Naive thymus-derived CD4-positive, alpha-beta T cell (primary cell): ENCODE data around the gene MYO1F. TPM values are rescaled to one million over a fixed set of nuclear protein-coding genes. Genes with fewer than 3 reads are reported as not detected.

ENCODE experiments used
- ATAC-seq: fragments of 150-1000 bp; cut with Tn5 transposase; 2 replicates; pipeline ENCODE4 v1.10.0; 2021; ENCODE audit warnings: mild to moderate bottlenecking, moderate library complexity
- CTCF ChIA-PET: fragments of 350-600 bp; sonication (Branson Sonifier 250); formaldehyde crosslinking; loops from one replicate; lab custom pipeline; 2021; ENCODE audit warnings: antibody characterized with exemption; lab: Charles Lee
- POLR2A ChIA-PET: fragments of 350-600 bp; sonication (Branson Sonifier 250); formaldehyde crosslinking; loops from one replicate; lab custom pipeline; 2021; ENCODE audit warnings: antibody characterized with exemption, inconsistent platforms; lab: Charles Lee
- DNase-seq, 9 donors: peaks; one replicate each; pipeline versions ENCODE4 v3.0.0 to v3.0.0-alpha.2; 2020 to 2022; ENCODE audit warnings: mixed read lengths in 1 of 9
- H3K27ac ChIP-seq: one replicate; pipeline ENCODE4 v1.7.0; 2013; ENCODE audit warnings: mild to moderate bottlenecking, low read depth, low read length, moderate library complexity
- H3K27me3 ChIP-seq, 2 donors: one replicate each; pipeline ENCODE4 v1.7.0; 2013; ENCODE audit warnings: low read length in 2 of 2, mild to moderate bottlenecking in 2 of 2, moderate library complexity in 2 of 2; ENCODE audit not compliant: control insufficient read depth in 2 of 2, insufficient read depth in 2 of 2
- H3K36me3 ChIP-seq, 3 experiments: 1 replicate in 2 of 3; 2 replicates in 1 of 3; pipeline ENCODE4 v1.7.0; 2013; ENCODE audit warnings: low read length in 3 of 3, mild to moderate bottlenecking in 3 of 3, moderate library complexity in 1 of 3; ENCODE audit not compliant: insufficient read depth in 3 of 3, control insufficient read depth in 2 of 3
- H3K4me1 ChIP-seq, 2 donors: one replicate each; pipeline ENCODE4 v1.7.0; 2013; ENCODE audit warnings: low read length in 2 of 2, mild to moderate bottlenecking in 2 of 2, moderate library complexity in 1 of 2; ENCODE audit not compliant: control insufficient read depth in 2 of 2, insufficient read depth in 2 of 2
- H3K4me3 ChIP-seq: 2 replicates; pipeline ENCODE4 v1.7.0; 2013; ENCODE audit warnings: mild to moderate bottlenecking, low read length
- H3K9me3 ChIP-seq, 3 experiments: 1 replicate in 2 of 3; 2 replicates in 1 of 3; pipeline ENCODE4 v1.7.0; 2013; ENCODE audit warnings: low read length in 3 of 3; ENCODE audit not compliant: control insufficient read depth in 2 of 3
- H3K27ac Mint-ChIP-seq, 9 donors: one replicate each; pipeline ENCODE4 v1.8.0; 2020 to 2022; ENCODE audit warnings: mixed read lengths in 9 of 9, mild to moderate bottlenecking in 8 of 9, moderate library complexity in 5 of 9, inconsistent platforms in 2 of 9
- H3K27me3 Mint-ChIP-seq, 5 donors: one replicate each; pipeline ENCODE4 v1.8.0; 2021 to 2022; ENCODE audit warnings: mixed read lengths in 5 of 5, mild to moderate bottlenecking in 1 of 5
- H3K36me3 Mint-ChIP-seq, 5 donors: one replicate each; pipeline ENCODE4 v1.8.0; 2020 to 2022; ENCODE audit warnings: mixed read lengths in 5 of 5, mild to moderate bottlenecking in 3 of 5, inconsistent platforms in 1 of 5
- H3K4me1 Mint-ChIP-seq, 7 donors: one replicate each; pipeline ENCODE4 v1.8.0; 2020 to 2022; ENCODE audit warnings: mixed read lengths in 7 of 7, mild to moderate bottlenecking in 3 of 7, inconsistent platforms in 1 of 7
- H3K4me3 Mint-ChIP-seq, 10 donors: one replicate each; pipeline ENCODE4 v1.8.0; 2020 to 2022; ENCODE audit warnings: mild to moderate bottlenecking in 10 of 10, mixed read lengths in 10 of 10, moderate library complexity in 6 of 10, inconsistent platforms in 2 of 10
- H3K9me3 Mint-ChIP-seq, 11 donors: one replicate each; pipeline ENCODE4 v1.8.0; 2020 to 2022; ENCODE audit warnings: mixed read lengths in 11 of 11, mild to moderate bottlenecking in 4 of 11, inconsistent platforms in 1 of 11, moderate library complexity in 1 of 11
- intact Hi-C, 2 donors: fragments of 100-400 bp; cut with micrococcal nuclease; formaldehyde crosslinking; loops; one replicate each; pipeline ENCODE4 v1.15.1; 2023
- polyA plus RNA-seq, 2 donors: library from polyadenylated mRNA; unstranded; fragments of 300-500 nt; fragmentation: Illumina TruSeq; gene quantifications; one replicate each; pipeline ENCODE4 v1.2.3, GENCODE V29; 2021
- total RNA-seq, 6 experiments: library from RNA in 5 of 6; stranded (reverse) in 5 of 6; gene quantifications; 1 replicate in 5 of 6; 2 replicates in 1 of 6; pipeline ENCODE4 v1.2.3 and lab custom pipeline; 2021 to 2026

Gene MYO1F
- total and polyA plus RNA-seq, 7 experiments from 2014 or later, result 0.83 to 472 (median 26.7) TPM

GRCh38 chr19:8530061-8530679 is 47.1 kb downstream of the MYO1F start:
- ChIA-PET CTCF (no interaction called here), POLR2A (interaction anchor here (0.6 to 1.0 kb wide), 2 partner anchors 11 to 12 kb away, joined by 3 read pairs; no protein-coding TSS in a partner anchor)
- Histone ChIP-seq H3K36me3 (peaks cover 0 to 39% (median 0%) of the 10 kb centered on the region in 3 experiments), H3K9me3 (no peaks in the 10 kb centered on the region), H3K4me3 (no peak overlapping the region), H3K27ac (no peak overlapping the region), H3K27me3 (no peaks in the 10 kb centered on the region), H3K4me1 (peaks cover 0 to 11% of the 10 kb centered on the region in 2 donors)
- no peaks in the 10 kb centered on the region for H3K27me3 Mint-ChIP-seq
- DNase-seq (no peak), ATAC-seq (no peak)
- peak overlapping the region in 2 of 9 donors; percentile 29 to 74 for H3K27ac Mint-ChIP-seq
- H3K4me3 Mint-ChIP-seq, result no peak overlapping the region
- intact Hi-C loops, result no loop called here
- H3K4me1 Mint-ChIP-seq, result peaks cover 9 to 27% (median 19%) of the 10 kb centered on the region in 7 donors
- H3K9me3 Mint-ChIP-seq, result no peaks in the 10 kb centered on the region
- H3K36me3 Mint-ChIP-seq, result peaks cover 0 to 47% (median 0%) of the 10 kb centered on the region in 5 donors

DNA sequence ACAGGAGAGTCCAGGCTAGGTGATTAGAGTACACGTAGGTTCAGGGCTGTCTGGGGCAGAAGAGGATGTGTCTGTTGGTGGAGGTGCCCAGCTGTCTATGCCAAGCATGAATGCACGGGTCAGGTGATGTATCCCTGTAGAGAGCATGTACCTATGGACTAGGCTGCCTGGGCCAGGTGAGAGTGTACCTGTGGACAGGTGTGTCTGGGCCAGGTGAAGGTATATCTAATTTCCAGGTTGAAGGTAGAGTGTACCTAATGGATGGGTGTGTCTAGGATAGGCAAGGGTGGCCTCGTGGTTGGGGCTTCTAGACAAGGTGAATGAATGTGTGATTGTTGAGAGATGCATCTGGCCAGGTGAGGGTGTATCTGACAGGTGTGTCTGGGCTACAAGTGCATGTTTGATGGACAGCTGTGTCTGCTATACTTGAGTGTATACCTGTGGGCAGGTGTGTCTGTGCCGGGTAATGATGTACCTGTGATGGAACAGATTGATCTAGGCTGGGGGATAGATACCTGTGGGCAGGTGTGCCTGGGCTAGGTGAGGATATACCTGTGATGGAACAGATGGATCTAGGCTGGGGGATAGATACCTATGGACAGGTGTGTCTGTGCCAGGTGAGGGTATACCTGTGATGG is 47.8 kb downstream of the MYO1F start:
- POLR2A ChIA-PET, result interaction anchor here (0.6 to 1.0 kb wide), 2 partner anchors 11 to 55 kb away, joined by 3 read pairs; no protein-coding TSS in a partner anchor
- peaks cover 9 to 29% (median 21%) of the 10 kb centered on the region in 7 donors for H3K4me1 Mint-ChIP-seq
- Histone ChIP-seq H3K27me3 (no peaks in the 10 kb centered on the region), H3K9me3 (no peaks in the 10 kb centered on the region), H3K27ac (no peak overlapping the region), H3K4me3 (no peak overlapping the region), H3K36me3 (peaks cover 0 to 42% (median 0%) of the 10 kb centered on the region in 3 experiments), H3K4me1 (peaks cover 0 to 11% of the 10 kb centered on the region in 2 donors)
- intact Hi-C loops, result no loop called here
- peak overlapping the region in 3 of 9 donors; percentile 29 to 74 (median 59) for H3K27ac Mint-ChIP-seq
- DNase-seq, result no peak
- CTCF ChIA-PET, result interaction anchor here (1.5 kb wide), 1 partner anchor 42 kb away, joined by 5 read pairs; no protein-coding TSS in a partner anchor
- H3K27me3 Mint-ChIP-seq, result no peaks in the 10 kb centered on the region
- peaks cover 0 to 49% (median 0%) of the 10 kb centered on the region in 5 donors for H3K36me3 Mint-ChIP-seq
- H3K9me3 Mint-ChIP-seq, result no peaks in the 10 kb centered on the region
- peak overlapping the region in 1 of 10 donors; percentile 6 for H3K4me3 Mint-ChIP-seq
- ATAC-seq, result no peak

DNA sequence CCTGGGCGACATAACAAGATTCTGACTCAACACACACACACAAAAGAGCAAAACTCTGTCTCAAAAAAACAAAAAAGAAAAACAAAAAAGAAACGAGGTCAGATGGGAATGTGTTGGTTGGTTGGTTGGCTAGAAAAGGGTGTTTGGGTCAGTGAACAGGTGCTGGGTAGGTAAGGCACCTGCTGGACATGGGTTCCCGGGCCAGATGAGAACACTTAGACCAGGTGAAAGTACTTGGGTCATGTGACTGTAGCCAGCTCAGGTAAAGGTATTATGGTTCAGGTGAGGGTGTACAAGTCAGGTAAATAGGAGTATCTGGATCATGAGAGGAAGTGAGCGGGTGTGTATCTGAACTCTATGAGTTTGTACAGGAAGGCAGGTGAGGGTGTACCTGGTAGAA is 48.7 kb downstream of the MYO1F start:
- DNase-seq (no peak), ATAC-seq (no peak)
- Mint-ChIP-seq H3K36me3 (peaks cover 0 to 48% (median 0%) of the 10 kb centered on the region in 5 donors), H3K4me1 (peaks cover 9 to 30% (median 21%) of the 10 kb centered on the region in 7 donors), H3K27ac (peak overlapping the region in 7 of 9 donors; percentile 7 to 88 (median 49)), H3K4me3 (peak overlapping the region in 1 of 10 donors; percentile 63), H3K9me3 (no peaks in the 10 kb centered on the region), H3K27me3 (no peaks in the 10 kb centered on the region)
- intact Hi-C loops, result no loop called here
- H3K27ac ChIP-seq, result no peak overlapping the region
- peaks cover 0 to 40% (median 0%) of the 10 kb centered on the region in 3 experiments for H3K36me3 ChIP-seq
- no peak overlapping the region for H3K4me3 ChIP-seq
- H3K27me3 ChIP-seq, result no peaks in the 10 kb centered on the region
- peaks cover 0 to 11% of the 10 kb centered on the region in 2 donors for H3K4me1 ChIP-seq
- ChIA-PET POLR2A (interaction anchor here (0.6 to 1.3 kb wide), 5 partner anchors 14 to 54 kb away, joined by 3 to 5 read pairs (median 3); no protein-coding TSS in a partner anchor), CTCF (interaction anchor here (0.6 to 1.5 kb wide), 2 partner anchors 41 to 52 kb away, joined by 5 read pairs; no protein-coding TSS in a partner anchor)
- no peaks in the 10 kb centered on the region for H3K9me3 ChIP-seq

GRCh38 chr19:8526345-8527091 is 50.7 kb downstream of the MYO1F start:
- Mint-ChIP-seq H3K36me3 (peaks cover 0 to 44% (median 0%) of the 10 kb centered on the region in 5 donors), H3K4me1 (peaks cover 9 to 26% (median 23%) of the 10 kb centered on the region in 7 donors), H3K27ac (peak overlapping the region in 6 of 9 donors; percentile 19 to 77 (median 58)), H3K9me3 (no peaks in the 10 kb centered on the region), H3K4me3 (peak overlapping the region in 1 of 10 donors; percentile 47), H3K27me3 (no peaks in the 10 kb centered on the region)
- H3K27me3 ChIP-seq, result no peaks in the 10 kb centered on the region
- ChIA-PET POLR2A (interaction anchor here (0.6 kb wide), 1 partner anchor 9 kb away, joined by 4 read pairs; no protein-coding TSS in a partner anchor), CTCF (interaction anchor here (1.4 to 6.5 kb wide), 2 partner anchors 11 to 52 kb away, joined by 3 to 35 read pairs; partner anchors contain the start of gene MYO1F)
- intact Hi-C loops, result no loop called here
- no peak overlapping the region for H3K4me3 ChIP-seq
- no peak overlapping the region for H3K27ac ChIP-seq
- ATAC-seq, result no peak
- peaks cover 0 to 38% (median 0%) of the 10 kb centered on the region in 3 experiments for H3K36me3 ChIP-seq
- H3K9me3 ChIP-seq, result no peaks in the 10 kb centered on the region
- no peak for DNase-seq
- peaks cover 0 to 11% of the 10 kb centered on the region in 2 donors for H3K4me1 ChIP-seq

- ATAC-seq (no peak), DNase-seq (no peak)
- Histone ChIP-seq H3K27me3 (no peaks in the 10 kb centered on the region), H3K4me1 (peaks cover 0 to 11% of the 10 kb centered on the region in 2 donors), H3K27ac (no peak overlapping the region), H3K36me3 (peaks cover 0 to 38% (median 0%) of the 10 kb centered on the region in 3 experiments), H3K9me3 (no peaks in the 10 kb centered on the region), H3K4me3 (no peak overlapping the region)
- POLR2A ChIA-PET, result interaction anchor here (0.8 to 13.9 kb wide), 4 partner anchors 9 to 47 kb away, joined by 5 to 566 read pairs (median 18); partner anchors contain the start of genes MYO1F and ZNF414
- H3K4me3 Mint-ChIP-seq, result no peak overlapping the region
- H3K9me3 Mint-ChIP-seq, result no peaks in the 10 kb centered on the region
- intact Hi-C loops, result no loop called here
- peaks cover 0 to 50% (median 0%) of the 10 kb centered on the region in 5 donors for H3K36me3 Mint-ChIP-seq
- peaks cover 9 to 32% (median 25%) of the 10 kb centered on the region in 7 donors for H3K4me1 Mint-ChIP-seq
- H3K27me3 Mint-ChIP-seq, result no peaks in the 10 kb centered on the region
- CTCF ChIA-PET, result interaction anchor here (6.5 kb wide), 1 partner anchor 54 kb away, joined by 35 read pairs; the partner anchor contains the start of gene MYO1F
- no peak overlapping the region for H3K27ac Mint-ChIP-seq
Observed at GRCh38 chr19:8525401-8525684, 51.9 kb downstream of the MYO1F start.
